ENCODE measurements around the gene DGUOK.
"Not testable (repeated sequence)": the region's sequence is repeated elsewhere in the genome, so short reads cannot be mapped to it uniquely, and the experiment has no call there.

Gene DGUOK

DNA sequence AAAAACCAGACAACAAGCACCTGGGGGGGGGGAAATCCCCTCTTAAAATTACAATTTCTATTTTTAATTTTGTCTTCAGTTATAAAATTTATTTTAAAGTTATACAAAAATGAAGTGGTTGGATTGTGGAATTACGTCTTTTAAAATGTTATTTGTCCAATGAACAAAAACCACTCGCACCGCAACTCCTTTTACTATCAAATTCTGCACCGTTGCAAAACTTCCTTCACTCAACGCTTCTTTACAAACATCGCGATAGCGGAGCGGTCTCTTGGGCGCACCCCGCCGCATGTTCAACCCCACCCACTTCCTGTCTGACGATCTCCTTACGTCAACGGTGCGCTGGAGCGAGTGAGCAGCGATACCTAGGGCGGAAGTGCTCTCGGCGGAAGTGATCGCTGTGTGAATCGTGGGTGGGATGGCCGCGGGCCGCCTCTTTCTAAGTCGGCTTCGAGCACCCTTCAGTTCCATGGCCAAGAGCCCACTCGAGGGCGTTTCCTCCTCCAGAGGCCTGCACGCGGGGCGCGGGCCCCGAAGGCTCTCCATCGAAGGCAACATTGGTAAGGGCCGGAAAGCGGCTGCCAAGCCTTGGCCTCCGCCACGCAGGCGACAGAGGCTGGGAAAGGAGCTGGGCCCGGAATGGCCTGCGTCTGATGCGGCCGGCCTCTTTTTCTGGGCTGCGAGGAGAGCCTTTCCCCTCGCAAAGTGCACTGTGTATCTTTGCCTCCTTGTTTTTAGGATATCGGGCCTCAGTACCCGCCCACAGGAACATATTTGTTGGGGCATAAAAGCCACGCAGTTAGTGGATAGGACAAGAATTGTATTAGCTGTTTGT, at the start of gene DGUOK:
DGUOK (plus strand) TSS at position 388 of the 835 bp plus-strand sequence; CDS start at position 419, 31 bp downstream.
- in situ Hi-C loops (cut with MboI; ENCODE audit: low sequenced_read_pairs) = no loop called here

DNA sequence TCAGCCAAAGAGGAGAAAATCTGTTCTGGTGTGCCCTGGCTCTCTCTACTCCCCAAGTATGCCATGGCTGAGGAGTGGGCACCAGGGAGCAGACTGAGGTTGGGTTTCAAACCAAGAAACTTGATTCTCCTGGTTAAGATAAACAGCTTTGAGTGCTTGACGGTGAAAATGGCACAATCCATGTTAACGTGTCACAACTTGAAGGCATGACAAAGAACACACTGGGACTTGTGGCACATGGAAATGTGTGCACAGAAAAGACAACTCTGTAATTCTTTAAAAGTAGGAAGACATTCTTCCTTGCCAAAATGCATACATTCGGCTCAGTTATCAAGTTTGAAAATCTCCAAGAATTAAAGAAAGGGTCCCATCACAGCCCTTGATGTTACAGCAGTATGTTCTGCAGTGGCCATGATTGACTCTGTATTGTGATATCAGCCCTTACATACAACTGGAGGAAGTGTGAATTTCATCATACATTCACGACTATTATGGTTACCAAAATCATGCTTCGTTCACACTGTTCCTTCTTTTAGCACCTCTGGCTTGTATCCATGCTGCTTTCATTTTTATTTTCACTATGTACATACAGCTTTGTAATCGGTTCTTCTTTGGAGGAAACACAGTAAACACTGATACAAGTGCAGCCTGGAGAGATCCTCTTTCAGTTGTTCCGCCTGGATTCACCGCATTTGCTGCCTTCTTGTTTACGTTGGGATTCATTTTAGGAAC, 49.4 kb upstream of the DGUOK start:
- in situ Hi-C loops (cut with MboI; ENCODE audit: low sequenced_read_pairs) = no loop called here

GRCh38 chr2:73877984-73878383, 48.7 kb upstream of the DGUOK start:
- in situ Hi-C loops (cut with MboI; ENCODE audit: low sequenced_read_pairs) = not testable (repeated sequence)

DNA sequence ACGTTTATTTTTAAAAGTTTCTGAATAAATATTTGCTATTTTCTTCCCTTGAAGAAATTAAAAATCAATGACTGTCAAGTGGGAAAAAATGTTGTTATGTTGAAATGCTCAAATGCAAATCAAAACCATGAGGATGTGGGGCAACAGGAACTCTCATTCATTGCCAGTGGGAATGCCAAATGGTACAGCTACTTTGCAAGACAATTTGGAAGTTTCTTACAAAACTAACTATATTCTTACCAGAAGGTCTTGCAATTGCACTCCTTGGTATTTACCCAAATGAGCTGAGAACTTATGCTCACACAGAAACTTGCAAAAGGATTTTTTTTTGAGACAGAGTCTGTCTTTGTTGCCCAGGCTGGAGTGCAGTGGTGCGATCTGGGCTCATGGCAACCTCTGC, 41.3 kb upstream of the DGUOK start:
- in situ Hi-C loops (cut with MboI; ENCODE audit: low sequenced_read_pairs) = no loop called here

- in situ Hi-C loops (cut with MboI; ENCODE audit: low sequenced_read_pairs) = no loop called here
Observed at GRCh38 chr2:73886357-73886756, 40.3 kb upstream of the DGUOK start.

- in situ Hi-C loops (cut with MboI; ENCODE audit: low sequenced_read_pairs) = not testable (repeated sequence)
Observed at GRCh38 chr2:73887596-73888353, 38.9 kb upstream of the DGUOK start.

DNA sequence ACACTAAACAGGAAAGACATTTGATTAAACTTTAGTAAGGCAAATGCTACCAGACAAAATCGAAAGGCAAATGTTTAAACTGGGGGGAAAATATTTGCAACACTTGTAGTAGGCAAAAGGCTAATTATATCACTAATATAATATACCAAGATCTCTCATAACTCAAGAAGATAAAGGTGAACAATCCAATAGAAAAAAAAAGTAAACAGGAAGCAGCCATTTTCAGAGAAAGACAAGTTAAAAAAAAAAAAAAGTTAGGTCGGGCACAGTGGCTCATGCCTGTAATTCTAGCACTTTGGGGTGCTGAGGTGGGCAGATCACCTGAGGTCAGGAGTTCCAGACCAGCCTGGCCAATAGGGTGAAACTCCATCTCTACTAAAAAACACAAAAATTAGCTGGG, 38.3 kb upstream of the DGUOK start:
- in situ Hi-C loops (cut with MboI; ENCODE audit: low sequenced_read_pairs) = no loop called here

DNA sequence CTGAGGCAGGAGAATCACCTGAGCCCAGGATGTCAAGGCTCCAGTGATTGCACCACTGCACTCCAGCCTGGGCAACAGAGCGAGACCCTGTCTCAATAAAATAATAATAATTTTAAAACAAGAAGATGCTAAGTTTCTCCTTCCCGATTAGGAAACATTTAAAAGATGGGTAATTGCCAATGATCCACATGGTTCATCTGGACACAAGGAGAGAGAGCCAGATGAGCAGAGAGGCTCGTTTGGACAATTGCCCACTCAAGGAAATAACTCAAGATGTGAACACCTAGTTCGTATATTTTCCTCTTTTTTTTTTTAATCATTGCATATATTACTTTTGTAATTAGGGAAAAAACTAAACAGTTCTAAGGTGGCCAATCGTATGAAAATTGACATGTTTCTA, 37.5 kb upstream of the DGUOK start:
- in situ Hi-C loops (cut with MboI; ENCODE audit: low sequenced_read_pairs) = no loop called here

GRCh38 chr2:73890301-73891092, 36.2 kb upstream of the DGUOK start:
- in situ Hi-C loops (cut with MboI; ENCODE audit: low sequenced_read_pairs) = no loop called here

GRCh38 chr2:73891276-73891901, 35.3 kb upstream of the DGUOK start:
- in situ Hi-C loops (cut with MboI; ENCODE audit: low sequenced_read_pairs) = no loop called here

DNA sequence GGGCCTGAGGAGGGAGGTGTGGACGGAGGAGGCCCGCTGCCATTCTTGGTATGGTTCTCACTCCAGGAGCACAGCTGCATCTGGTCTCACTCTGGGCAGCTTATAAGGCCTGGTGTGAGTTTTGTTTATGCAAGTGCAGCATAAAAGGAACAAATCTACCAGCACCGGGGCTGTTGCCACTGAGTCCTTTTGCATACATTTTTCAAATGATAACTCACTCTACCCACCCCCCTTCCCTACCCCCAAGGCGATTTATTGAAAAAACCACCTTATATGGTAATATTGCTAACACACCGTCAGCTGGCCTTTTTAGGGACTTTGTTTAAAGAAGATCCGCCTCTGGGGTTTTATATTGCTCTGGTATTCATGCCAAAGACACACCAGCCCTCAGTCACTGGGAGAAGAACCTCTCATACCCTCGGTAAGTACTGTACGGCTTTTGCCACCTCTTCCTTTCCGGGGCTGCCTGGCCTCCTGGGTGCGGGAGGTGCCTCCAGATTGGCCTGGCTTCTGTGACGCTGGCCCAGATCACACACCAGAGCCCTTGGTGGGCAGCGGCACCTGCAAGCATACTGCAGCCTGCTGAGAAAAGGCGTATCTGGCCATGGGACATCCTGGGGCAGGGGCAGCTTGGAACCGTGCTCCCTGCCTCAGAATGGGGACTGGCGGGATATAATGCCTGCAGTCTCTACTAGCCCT, 33.9 kb upstream of the DGUOK start, which contains the start of gene ACTG2:
ACTG2 (plus strand) TSS at position 378 of the 699 bp plus-strand sequence. CDS start 8,304 bp downstream, outside the sequence.
- in situ Hi-C loops (cut with MboI; ENCODE audit: low sequenced_read_pairs) = no loop called here

DNA sequence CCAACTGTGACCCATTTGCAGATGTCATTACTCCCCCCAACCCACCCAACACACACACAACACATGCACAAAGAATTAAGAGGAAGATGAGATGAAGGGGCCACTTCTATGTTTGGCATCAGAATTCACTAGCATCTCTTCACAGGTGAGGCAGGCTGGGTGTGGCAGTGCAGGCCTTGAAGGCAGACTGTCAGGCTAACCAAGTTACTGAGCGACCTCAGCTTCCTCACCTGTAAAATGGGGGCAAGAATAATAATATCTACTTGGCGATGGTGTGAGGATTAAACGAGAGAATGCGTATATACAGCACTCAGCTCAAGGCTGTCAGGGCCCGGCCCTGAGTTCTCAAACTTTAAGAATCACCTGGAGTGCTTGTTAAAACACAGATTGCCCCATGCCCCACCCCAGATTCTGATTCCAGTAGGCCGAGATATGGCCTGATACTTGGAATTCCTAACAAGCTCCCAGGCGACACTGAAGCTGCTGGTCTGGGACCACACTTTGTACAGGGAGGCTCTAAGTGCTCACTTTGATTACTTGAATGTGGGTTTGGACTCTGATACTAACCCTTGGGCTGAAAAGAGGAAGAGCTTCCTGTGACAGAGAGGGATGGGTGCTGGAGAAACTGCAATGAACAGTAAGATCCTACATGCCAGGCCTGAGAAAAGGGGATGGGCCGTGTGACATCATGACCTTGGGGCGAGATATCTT, 32.8 kb upstream of the DGUOK start:
- in situ Hi-C loops (cut with MboI; ENCODE audit: low sequenced_read_pairs) = no loop called here

- in situ Hi-C loops (cut with MboI; ENCODE audit: low sequenced_read_pairs) = no loop called here
Observed at GRCh38 chr2:73894475-73894850, 32.2 kb upstream of the DGUOK start.

DNA sequence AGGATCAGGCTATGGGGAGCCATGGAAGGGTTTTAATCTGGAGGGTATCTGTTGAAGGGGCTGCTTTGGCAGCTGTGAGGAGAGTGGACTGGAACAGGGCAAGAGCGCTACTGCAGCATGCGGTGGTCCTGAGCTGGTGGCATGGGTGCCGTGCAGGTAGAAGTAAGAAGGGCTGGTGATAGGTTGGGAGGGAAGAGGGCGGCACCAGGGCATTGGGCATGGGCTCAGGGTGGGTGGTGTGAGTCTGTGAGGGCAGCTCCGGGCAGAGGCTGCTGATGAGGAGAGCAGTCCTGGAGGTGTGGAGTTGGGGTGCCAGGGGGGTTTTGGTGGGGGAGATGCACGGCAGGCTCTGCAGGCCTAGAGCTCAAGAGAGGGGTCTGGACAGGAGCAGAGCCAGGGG, 31.8 kb upstream of the DGUOK start:
- in situ Hi-C loops (cut with MboI; ENCODE audit: low sequenced_read_pairs) = no loop called here

DNA sequence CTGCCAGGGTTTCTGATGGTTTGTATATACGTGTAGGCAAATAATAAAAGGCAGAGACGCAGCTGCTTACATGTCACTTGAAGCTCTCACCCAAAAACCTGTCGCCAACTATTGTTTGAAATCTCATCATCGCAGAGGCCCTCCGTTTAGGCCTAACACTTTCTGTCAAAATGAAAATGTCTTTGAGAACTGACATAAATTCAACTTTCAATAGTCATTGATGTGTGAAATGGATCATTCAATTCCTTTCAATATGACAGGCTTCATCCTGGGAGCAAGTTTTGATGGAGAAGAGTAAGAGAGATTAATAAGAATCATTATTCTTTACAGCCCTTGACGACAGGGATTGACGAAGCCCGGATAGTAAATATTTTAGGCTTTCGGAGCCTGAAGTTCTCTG, 31.2 kb upstream of the DGUOK start:
- in situ Hi-C loops (cut with MboI; ENCODE audit: low sequenced_read_pairs) = no loop called here

DNA sequence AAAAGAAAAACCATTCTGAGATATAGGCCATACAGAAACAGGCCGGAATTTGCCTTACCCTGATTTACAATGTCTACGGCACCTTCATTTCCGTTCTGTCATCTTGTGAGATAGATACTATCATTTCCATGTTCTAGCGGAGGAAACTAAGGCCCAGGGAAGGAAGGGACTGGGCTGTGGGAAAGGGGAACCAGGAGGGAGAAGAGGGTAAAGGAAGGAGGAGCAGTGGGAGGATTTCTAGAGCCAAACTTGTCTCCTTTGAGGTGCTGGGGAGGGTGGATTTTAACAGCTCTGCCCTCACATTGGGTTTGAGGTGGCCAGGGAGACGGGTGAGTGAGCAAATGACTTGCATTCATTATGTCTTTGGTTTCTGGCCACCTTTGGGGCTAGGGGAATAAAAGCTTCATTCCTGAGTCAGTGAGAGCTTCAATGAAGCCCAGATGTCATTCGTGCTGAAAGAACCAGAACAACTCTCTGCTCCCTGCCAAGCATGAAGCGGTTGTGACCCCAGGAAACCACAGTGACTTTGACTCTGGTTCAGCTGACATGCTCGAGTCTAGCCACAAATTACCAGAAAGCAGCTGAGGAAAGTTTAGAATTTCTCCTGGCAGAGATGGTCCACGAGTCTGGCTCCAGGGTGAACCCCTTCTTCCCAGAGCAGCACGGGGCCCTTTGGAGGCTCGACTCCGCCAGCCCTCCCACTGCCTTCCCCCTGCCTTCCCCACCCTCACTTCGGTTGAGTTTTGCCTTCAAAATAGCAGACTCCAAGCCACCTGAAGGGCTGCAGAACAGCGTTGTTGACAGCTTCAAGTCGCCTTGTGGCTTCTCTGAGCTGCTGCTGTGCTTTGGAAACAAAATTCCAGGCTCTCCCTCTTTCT, 30.1 kb upstream of the DGUOK start:
- in situ Hi-C loops (cut with MboI; ENCODE audit: low sequenced_read_pairs) = no loop called here

GRCh38 chr2:73897240-73897583, 29.5 kb upstream of the DGUOK start:
- in situ Hi-C loops (cut with MboI; ENCODE audit: low sequenced_read_pairs) = no loop called here

DNA sequence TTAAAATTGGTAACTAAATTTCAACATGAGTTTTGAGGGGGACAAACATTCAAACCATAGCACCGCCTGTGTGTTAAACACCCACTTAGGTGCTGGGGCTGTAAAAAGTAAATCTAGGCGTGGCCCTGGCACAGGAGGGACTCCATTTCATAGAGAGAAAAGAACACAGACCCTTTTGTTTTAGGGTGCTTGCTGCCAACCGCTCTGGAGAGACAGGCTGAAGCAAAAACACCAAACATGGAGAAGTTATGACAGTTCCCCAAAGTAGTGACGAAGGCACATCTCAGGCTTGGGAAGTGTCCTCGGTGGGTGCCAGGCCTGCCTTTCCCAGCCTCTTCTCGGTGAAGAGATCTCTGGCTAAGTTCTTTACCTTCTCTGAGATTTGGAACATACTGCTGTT, 28.7 kb upstream of the DGUOK start:
- in situ Hi-C loops (cut with MboI; ENCODE audit: low sequenced_read_pairs) = no loop called here

Data from HL-60/S4 (cell line).